H9 (cell line): ENCODE measurements around the gene HOXB6. TPM values are rescaled to one million over a fixed set of nuclear protein-coding genes. Genes with fewer than 3 reads are reported as not detected.

Experiments
- DNase-seq: peaks from one replicate; pipeline ENCODE4 v3.0.0-alpha.2; 2017
- H2AFZ ChIP-seq: one replicate; pipeline ENCODE4 v1.6.1; 2013; ENCODE audit warnings: mild to moderate bottlenecking, low read length, control low read depth, moderate library complexity
- H2AK5ac ChIP-seq: 2 replicates; pipeline ENCODE4 v1.6.1; 2013; ENCODE audit warnings: low read length, control low read depth, mixed read lengths; ENCODE audit not compliant: insufficient read length
- H2BK120ac ChIP-seq: one replicate; pipeline ENCODE4 v1.6.1; 2013; ENCODE audit warnings: low read depth, mild to moderate bottlenecking, low read length, control low read depth, inconsistent platforms; ENCODE audit not compliant: poor library complexity, severe bottlenecking
- H2BK12ac ChIP-seq: 2 replicates; pipeline ENCODE4 v1.6.1; 2013; ENCODE audit warnings: low read length, control low read depth, mixed read lengths, low read depth; ENCODE audit not compliant: insufficient read length
- H2BK15ac ChIP-seq: 2 replicates; pipeline ENCODE4 v1.6.1; 2013; ENCODE audit warnings: low read depth, low read length, control low read depth
- H2BK20ac ChIP-seq: one replicate; pipeline ENCODE4 v1.6.1; 2013; ENCODE audit warnings: low read depth, mild to moderate bottlenecking, low read length, control low read depth, inconsistent platforms; ENCODE audit not compliant: poor library complexity, severe bottlenecking
- H2BK5ac ChIP-seq: 2 replicates; pipeline ENCODE4 v1.6.1; 2013; ENCODE audit warnings: low read length, control low read depth, mixed read lengths; ENCODE audit not compliant: insufficient read length
- H3K14ac ChIP-seq: 2 replicates; pipeline ENCODE4 v1.6.1; 2013; ENCODE audit warnings: low read length, control low read depth; ENCODE audit not compliant: insufficient read depth
- H3K18ac ChIP-seq: 2 replicates; pipeline ENCODE4 v1.6.1; 2013; ENCODE audit warnings: low read depth, mild to moderate bottlenecking, mixed read lengths, low read length, control low read depth; ENCODE audit not compliant: insufficient read length
- H3K23ac ChIP-seq: 2 replicates; pipeline ENCODE4 v1.6.1; 2013; ENCODE audit warnings: low read length, control low read depth, mixed read lengths, low read depth; ENCODE audit not compliant: insufficient read length
- H3K23me2 ChIP-seq: 2 replicates; pipeline ENCODE4 v1.6.1; 2013; ENCODE audit warnings: low read depth, mild to moderate bottlenecking, mixed read lengths, low read length, control low read depth; ENCODE audit not compliant: insufficient read length, poor library complexity, severe bottlenecking
- H3K27ac ChIP-seq: 2 replicates; pipeline ENCODE4 v1.5.1; 2013; ENCODE audit warnings: low read length, control low read depth, mixed read lengths, low read depth; ENCODE audit not compliant: insufficient read length
- H3K27me3 ChIP-seq: 2 replicates; pipeline ENCODE4 v1.6.1; 2013; ENCODE audit warnings: low read length, control low read depth, inconsistent platforms; ENCODE audit not compliant: insufficient read depth
- H3K4ac ChIP-seq: 2 replicates; pipeline ENCODE4 v1.6.1; 2013; ENCODE audit warnings: low read depth, mild to moderate bottlenecking, control low read depth, inconsistent platforms, low read length, moderate library complexity
- H3K4me1 ChIP-seq: 2 replicates; pipeline ENCODE4 v1.6.1; 2013; ENCODE audit warnings: low read length, control low read depth, inconsistent platforms; ENCODE audit not compliant: insufficient read depth
- H3K4me2 ChIP-seq: 2 replicates; pipeline ENCODE4 v1.6.1; 2013; ENCODE audit warnings: low read length, control low read depth, mixed read lengths; ENCODE audit not compliant: insufficient read length, insufficient read depth
- H3K56ac ChIP-seq: 2 replicates; pipeline ENCODE4 v1.6.1; 2013; ENCODE audit warnings: low read depth, mild to moderate bottlenecking, mixed read lengths, low read length, control low read depth; ENCODE audit not compliant: insufficient read length
- H3K79me1 ChIP-seq: 2 replicates; pipeline ENCODE4 v1.6.1; 2013; ENCODE audit warnings: low read depth, mild to moderate bottlenecking, moderate library complexity, low read length, control low read depth, inconsistent platforms; ENCODE audit not compliant: insufficient read depth, poor library complexity, severe bottlenecking
- H3K79me2 ChIP-seq: 2 replicates; pipeline ENCODE4 v1.6.1; 2013; ENCODE audit warnings: low read length, control low read depth, inconsistent platforms; ENCODE audit not compliant: insufficient read depth
- H3K9ac ChIP-seq: 2 replicates; pipeline ENCODE4 v1.6.1; 2013; ENCODE audit warnings: low read length, control low read depth, mixed read lengths; ENCODE audit not compliant: insufficient read length; ENCODE audit errors: extremely low read depth
- H3K9me3 ChIP-seq: one replicate; pipeline ENCODE4 v1.6.1; 2013; ENCODE audit warnings: low read depth, low read length, inconsistent platforms; ENCODE audit not compliant: control insufficient read depth
- H3T11ph ChIP-seq: one replicate; pipeline ENCODE4 v1.6.1; 2013; ENCODE audit warnings: mild to moderate bottlenecking, low read length, control low read depth, inconsistent platforms
- H4K20me1 ChIP-seq: one replicate; pipeline ENCODE4 v1.6.1; 2013; ENCODE audit not compliant: control insufficient read depth, insufficient read length, insufficient read depth
- H4K5ac ChIP-seq: 2 replicates; pipeline ENCODE4 v1.6.1; 2013; ENCODE audit warnings: low read depth, mild to moderate bottlenecking, mixed read lengths, low read length, control low read depth; ENCODE audit not compliant: insufficient read length
- H4K8ac ChIP-seq: replicated peaks from 2 replicates; pipeline ENCODE4 v1.6.1; 2013; ENCODE audit warnings: low read length, control low read depth, mixed read lengths, low read depth; ENCODE audit not compliant: insufficient read length
- H4K91ac ChIP-seq: 2 replicates; pipeline ENCODE4 v1.6.1; 2013; ENCODE audit warnings: low read depth, mild to moderate bottlenecking, moderate library complexity, mixed read lengths, low read length, control low read depth; ENCODE audit not compliant: insufficient read length
- H3K27ac Mint-ChIP-seq, 3 experiments: 2 replicates in 2 of 3; 3 replicates in 1 of 3; pipeline ENCODE4 v1.8.0; 2020 to 2021; ENCODE audit warnings: mixed read lengths in 3 of 3, mild to moderate bottlenecking in 1 of 3, moderate library complexity in 1 of 3
- H3K27me3 Mint-ChIP-seq: 2 replicates; pipeline ENCODE4 v1.8.0; 2021; ENCODE audit warnings: low read depth, mild to moderate bottlenecking, moderate library complexity, mixed read lengths
- H3K36me3 Mint-ChIP-seq, 3 experiments: 2 replicates in 2 of 3; 3 replicates in 1 of 3; pipeline ENCODE4 v1.8.0; 2020 to 2021; ENCODE audit warnings: low read depth in 3 of 3, mixed read lengths in 3 of 3; ENCODE audit not compliant: insufficient read depth in 1 of 3
- H3K4me1 Mint-ChIP-seq, 2 experiments: 2 replicates each; pipeline ENCODE4 v1.8.0; 2020; ENCODE audit warnings: mixed read lengths in 2 of 2
- H3K4me3 Mint-ChIP-seq, 2 experiments: 2 replicates in 1 of 2; 3 replicates in 1 of 2; pipeline ENCODE4 v1.8.0; 2020 to 2021; ENCODE audit warnings: mild to moderate bottlenecking in 2 of 2, mixed read lengths in 2 of 2, moderate library complexity in 1 of 2
- H3K9me3 Mint-ChIP-seq, 2 experiments: 2 replicates in 1 of 2; 3 replicates in 1 of 2; pipeline ENCODE4 v1.8.0; 2020; ENCODE audit warnings: mild to moderate bottlenecking in 2 of 2, mixed read lengths in 2 of 2, moderate library complexity in 1 of 2
- CTCF ChIP-seq: fragments of 200-600 bp; sonication (generic); conservative IDR thresholded peaks from 3 replicates; pipeline ENCODE4 v1.8.0; 2021; ENCODE audit warnings: antibody characterized with exemption, mild to moderate bottlenecking
- WGBS: extraction: QIAGEN DNeasy Blood & Tissue Kit; methylation state at CpG from one replicate; pipeline ENCODE4 v1.1.7; 2013; ENCODE audit warnings: missing lambda C conversion rate, low lambda C conversion rate, mixed read lengths; ENCODE audit not compliant: insufficient read length; ENCODE audit errors: extremely low coverage; 5-methylcytosine and 5-hydroxymethylcytosine counted together
- total RNA-seq: library from RNA; stranded (reverse); gene quantifications from 2 replicates; pipeline ENCODE4 v1.2.1, GENCODE V29; 2021

Gene HOXB6
- total RNA-seq, 1 experiment from 2014 or later: not detected

GRCh38 chr17:48622857-48623256 lies 18.1 kb upstream of the HOXB6 start:
- Histone ChIP-seq H4K5ac (no peak overlapping the region), H3K14ac (no peak overlapping the region), H3K27me3 (peaks cover 97% of the 10 kb centered on the region), H3T11ph (no peak overlapping the region), H2BK5ac (no peak overlapping the region), H3K56ac (no peak overlapping the region), H2BK20ac (no peak overlapping the region), H2BK120ac (no peak overlapping the region), H3K23ac (no peak overlapping the region), H4K20me1 (no peaks in the 10 kb centered on the region), H2BK15ac (no peak overlapping the region), H2AFZ (no peak overlapping the region), H3K79me1 (no peaks in the 10 kb centered on the region), H3K79me2 (no peaks in the 10 kb centered on the region), H3K9ac (no peak overlapping the region), H2BK12ac (no peak overlapping the region), H2AK5ac (no peak overlapping the region), H3K27ac (no peak overlapping the region), H3K18ac (no peak overlapping the region), H3K4me1 (no peaks in the 10 kb centered on the region; the same call in 1 of the 2 replicates), H4K8ac (no peak overlapping the region), H3K23me2 (peaks cover 5% of the 10 kb centered on the region), H3K4ac (no peak overlapping the region), H3K9me3 (no peaks in the 10 kb centered on the region), H3K4me2 (no peak overlapping the region), H4K91ac (no peak overlapping the region)
- no peak for TF ChIP-seq CTCF
- peaks cover 7 to 23% of the 10 kb centered on the region in 2 experiments for H3K4me1 Mint-ChIP-seq
- peaks cover 3 to 14% of the 10 kb centered on the region in 2 experiments; a peak in 3 of 5 replicates for H3K9me3 Mint-ChIP-seq
- peaks cover 0 to 2% (median 0%) of the 10 kb centered on the region in 3 experiments; a peak in 1 of 7 replicates for H3K36me3 Mint-ChIP-seq
- no CpG with 5 or more reads among the region's 11 CpGs for WGBS
- H3K27me3 Mint-ChIP-seq: peaks cover 100% of the 10 kb centered on the region
- no peak for DNase-seq
- no peak overlapping the region for H3K27ac Mint-ChIP-seq
- no peak overlapping the region for H3K4me3 Mint-ChIP-seq
